Measurements from ENCODE around the gene INPP5D. TPM values are rescaled to one million over a fixed set of nuclear protein-coding genes. Genes with fewer than 3 reads are reported as not detected.

INPP5D gene
- total RNA-seq, 1 donor from 2014 or later, result 30.4 TPM

- DNase-seq (ENCODE audit: low spot score), result no peak
These were observed 15.2 kb downstream of the INPP5D start for GRCh38 chr2:233075141-233075965.

- DNase-seq (ENCODE audit: low spot score), result no peak
These were observed 15.8 kb downstream of the INPP5D start for GRCh38 chr2:233075966-233076339.

GRCh38 chr2:233076749-233077148, 16.6 kb downstream of the INPP5D start:
- no peak for DNase-seq (ENCODE audit: low spot score)

GRCh38 chr2:233079473-233079877, 19.3 kb downstream of the INPP5D start:
- no peak for DNase-seq (ENCODE audit: low spot score)

DNA sequence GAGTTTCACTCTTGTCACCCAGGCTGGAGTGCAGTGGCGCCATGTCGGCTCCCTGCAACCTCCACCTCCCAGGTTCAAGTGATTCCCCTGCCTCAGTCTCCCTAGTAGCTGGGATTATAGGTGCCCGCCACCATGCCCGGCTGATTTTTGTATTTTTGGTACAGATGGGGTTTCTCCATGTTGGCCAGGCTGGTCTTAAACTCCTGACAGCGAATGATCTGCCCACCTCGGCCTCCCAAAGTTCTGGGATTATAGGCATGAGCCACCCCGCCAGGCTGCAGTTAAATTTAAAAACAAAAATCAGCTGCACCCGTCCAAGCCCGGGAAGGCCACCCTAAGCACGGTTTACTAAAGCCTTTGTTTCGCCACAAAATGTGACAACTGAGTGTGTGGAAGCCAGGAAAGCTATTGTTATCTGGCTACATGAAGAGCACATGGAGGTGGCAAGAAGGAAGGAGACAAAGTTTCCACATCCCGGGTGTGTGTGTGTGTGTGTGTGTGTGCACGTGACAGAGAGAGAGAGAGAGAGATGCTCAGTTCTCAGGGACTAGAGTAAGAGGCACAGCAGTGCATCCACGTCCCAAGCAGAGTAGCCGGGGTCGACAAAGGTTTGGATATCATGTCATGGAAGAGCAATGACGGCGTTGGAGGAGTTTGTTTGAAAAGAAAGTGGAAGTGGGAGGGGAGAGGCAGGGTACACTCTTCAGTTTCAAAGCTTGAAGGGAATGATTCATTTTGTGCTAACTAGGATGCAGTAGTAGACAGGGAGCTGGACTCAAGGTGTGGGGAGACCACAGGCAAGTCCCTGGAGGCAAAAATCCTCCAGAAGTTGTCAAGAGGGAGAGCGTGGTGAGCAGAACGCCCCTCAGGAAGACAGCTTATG, 20.1 kb downstream of the INPP5D start:
- DNase-seq (ENCODE audit: low spot score), result no peak

DNA sequence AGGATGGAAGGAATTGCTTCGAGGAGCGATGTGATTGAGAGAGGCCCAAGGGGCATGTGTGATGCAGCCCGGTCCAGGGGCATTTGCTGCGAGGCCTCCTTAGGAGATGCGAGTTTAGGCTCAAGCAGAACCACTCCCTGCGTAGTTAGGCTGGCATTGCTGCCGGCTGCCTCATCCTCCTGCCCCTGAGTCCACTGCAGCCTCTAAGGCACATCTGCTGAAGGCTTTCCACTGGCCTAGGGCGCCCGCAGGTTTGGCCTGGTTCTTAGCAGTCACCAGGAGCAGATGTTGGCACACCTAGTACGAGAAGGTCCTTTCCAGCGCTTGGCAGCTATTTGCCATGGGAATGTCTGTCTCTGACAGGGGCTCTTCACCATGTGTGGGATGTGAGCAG, 20.7 kb downstream of the INPP5D start:
- DNase-seq (ENCODE audit: low spot score), result no peak

DNA sequence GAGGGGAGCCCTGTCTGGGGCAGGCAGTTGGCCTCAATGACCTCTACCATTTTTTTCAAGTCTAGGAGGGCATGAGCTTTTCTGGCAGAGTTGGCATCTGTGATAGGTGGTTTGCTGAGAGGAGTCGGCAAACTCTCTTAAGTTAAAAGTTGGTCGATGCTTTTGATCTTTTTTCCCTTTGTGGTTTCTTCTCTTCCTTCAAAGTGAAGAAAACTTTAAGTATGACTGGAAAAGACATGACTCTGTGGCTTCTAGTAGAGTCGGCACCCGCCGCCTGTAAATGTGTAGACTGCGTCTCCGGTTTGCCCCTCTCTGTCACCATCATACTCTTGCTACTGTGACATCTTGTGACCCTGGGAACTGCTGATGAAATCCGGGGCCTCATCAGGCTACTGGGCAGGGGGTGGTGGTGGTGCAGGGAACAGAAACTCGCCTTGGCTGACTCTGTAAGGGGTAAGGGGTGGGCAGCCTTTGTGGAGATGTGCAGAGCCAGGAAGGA, 21.1 kb downstream of the INPP5D start:
- no peak for DNase-seq (ENCODE audit: low spot score)

GRCh38 chr2:233081731-233082221, 21.6 kb downstream of the INPP5D start:
- no peak for DNase-seq (ENCODE audit: low spot score)

- DNase-seq (ENCODE audit: low spot score), result no peak
These were observed 22.2 kb downstream of the INPP5D start for GRCh38 chr2:233082222-233082930.

DNA sequence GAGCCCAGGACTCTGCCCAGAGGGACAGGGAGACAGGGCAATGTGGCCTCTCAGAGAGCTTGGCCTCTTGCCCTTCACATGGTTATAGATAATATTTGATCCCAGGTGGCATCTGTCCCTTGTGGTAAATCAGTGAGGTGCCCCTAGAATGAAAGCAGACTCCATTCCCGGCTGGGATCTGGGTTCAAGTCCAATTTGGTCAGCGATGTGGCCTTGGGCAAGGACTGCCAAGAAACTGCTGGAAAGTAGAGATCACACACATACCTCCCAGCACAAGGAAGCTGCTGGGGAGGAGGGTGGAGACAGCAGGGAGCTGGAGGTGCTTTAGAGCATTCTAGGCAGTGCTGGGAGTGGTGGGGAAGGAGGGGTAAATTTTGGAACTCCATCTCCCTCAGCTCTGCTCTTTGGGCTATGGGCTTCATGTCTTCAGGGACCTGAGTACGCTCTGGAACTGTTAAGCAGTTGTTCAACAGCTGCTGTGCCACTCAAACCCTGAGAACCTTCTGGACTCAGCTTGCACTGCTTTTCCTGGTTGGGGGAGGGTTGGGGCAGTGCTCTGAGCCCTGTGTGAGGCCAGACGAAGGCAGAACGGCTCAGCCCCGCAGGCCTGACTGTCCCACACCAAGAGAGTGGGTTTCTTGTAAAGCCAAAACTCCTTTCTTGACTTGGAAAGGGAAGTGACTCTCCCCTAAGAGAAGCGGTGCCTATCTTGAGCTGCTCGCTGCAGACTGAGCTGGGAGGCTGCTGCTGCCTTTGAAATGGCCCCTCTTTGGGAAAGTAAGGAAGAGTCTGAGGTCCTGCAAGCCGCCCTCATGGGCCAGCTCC, 23.0 kb downstream of the INPP5D start:
- DNase-seq (ENCODE audit: low spot score), result no peak

DNA sequence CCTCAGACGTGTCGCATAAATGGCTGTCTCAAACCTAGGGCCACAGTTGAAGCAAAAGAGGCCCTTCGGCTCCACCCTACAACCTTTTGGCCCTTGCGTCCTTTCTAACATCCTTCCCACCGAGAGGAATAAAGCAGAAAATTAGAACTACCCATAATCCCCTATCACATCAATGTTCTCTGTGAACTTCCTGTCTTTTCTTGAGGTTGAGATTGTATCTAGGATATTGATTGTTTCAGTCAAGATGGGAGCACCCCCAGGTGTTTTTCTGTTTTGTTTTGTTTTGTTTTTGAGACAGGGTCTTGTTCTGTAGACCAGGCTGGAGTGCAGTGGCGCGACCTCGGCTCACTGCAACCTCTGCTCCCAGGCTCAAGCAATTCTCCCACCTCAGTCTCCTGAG, 23.6 kb downstream of the INPP5D start:
- no peak for DNase-seq (ENCODE audit: low spot score)

- DNase-seq (ENCODE audit: low spot score), result peak; percentile 65
These were observed 24.3 kb downstream of the INPP5D start for GRCh38 chr2:233084488-233084887.

- DNase-seq (ENCODE audit: low spot score), result no peak
These were observed 25.1 kb downstream of the INPP5D start for GRCh38 chr2:233085037-233085838.

- no peak for DNase-seq (ENCODE audit: low spot score)
These were observed 25.7 kb downstream of the INPP5D start for GRCh38 chr2:233085839-233086150.

GRCh38 chr2:233087713-233088112, 27.6 kb downstream of the INPP5D start:
- DNase-seq (ENCODE audit: low spot score), result no peak

DNA sequence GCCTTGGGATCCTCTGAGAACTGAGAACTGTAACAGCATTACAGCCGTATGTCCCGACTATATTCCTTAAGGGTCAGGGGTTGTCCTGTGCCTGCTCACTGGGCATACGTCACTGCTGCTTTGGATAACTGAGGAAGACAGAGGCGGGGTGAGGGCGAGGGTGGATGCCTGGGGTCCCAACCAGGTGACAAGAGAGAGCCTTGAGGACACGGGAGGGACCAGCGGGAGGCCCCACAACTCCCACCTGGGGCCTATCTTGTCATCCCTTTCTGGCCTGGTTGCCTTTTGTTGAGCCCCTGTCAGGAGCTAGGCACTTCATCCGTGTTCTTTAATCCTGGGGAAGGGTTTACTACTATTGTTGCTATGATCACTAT, 28.8 kb downstream of the INPP5D start:
- DNase-seq (ENCODE audit: low spot score), result no peak

DNA sequence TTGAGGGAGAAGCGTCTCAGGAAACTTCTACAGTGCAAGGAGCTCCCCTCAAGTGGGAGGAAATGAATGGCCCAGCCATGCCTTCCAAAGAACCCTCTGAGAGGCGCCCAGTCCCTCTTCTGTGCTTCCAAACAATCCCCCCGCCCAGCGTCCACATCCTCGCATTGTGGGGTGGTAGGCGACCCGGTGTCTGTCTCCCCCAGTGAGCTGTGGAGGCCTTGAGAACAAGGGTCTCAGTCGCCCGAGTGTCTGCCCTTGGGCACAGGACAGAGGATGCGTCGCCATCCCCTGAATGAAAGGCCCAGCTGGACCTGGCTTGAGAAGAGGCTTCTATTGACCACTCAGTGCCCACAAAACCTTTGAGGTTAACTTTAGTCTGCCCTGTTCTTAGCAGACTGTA, 29.7 kb downstream of the INPP5D start:
- DNase-seq (ENCODE audit: low spot score), result no peak

DNA sequence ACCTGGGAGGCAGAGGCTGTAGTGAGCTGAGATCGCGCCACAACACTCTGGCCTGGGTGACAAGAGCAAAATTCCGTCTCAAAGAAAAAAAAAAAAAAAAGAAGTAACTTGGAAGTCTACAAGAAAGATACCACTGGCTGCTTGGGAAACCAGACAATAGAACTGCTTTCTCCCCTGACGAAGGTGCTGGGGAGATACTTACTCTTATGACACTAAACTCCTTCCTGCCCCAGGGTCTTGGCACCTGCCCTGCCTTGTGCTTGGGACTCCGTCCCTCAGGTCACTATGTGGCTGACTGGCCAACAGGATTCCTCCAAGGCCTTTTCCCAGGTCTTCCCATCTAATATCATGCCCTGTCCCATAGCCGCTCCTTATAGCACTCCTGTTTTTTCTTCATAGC, 30.7 kb downstream of the INPP5D start:
- no peak for DNase-seq (ENCODE audit: low spot score)

DNA sequence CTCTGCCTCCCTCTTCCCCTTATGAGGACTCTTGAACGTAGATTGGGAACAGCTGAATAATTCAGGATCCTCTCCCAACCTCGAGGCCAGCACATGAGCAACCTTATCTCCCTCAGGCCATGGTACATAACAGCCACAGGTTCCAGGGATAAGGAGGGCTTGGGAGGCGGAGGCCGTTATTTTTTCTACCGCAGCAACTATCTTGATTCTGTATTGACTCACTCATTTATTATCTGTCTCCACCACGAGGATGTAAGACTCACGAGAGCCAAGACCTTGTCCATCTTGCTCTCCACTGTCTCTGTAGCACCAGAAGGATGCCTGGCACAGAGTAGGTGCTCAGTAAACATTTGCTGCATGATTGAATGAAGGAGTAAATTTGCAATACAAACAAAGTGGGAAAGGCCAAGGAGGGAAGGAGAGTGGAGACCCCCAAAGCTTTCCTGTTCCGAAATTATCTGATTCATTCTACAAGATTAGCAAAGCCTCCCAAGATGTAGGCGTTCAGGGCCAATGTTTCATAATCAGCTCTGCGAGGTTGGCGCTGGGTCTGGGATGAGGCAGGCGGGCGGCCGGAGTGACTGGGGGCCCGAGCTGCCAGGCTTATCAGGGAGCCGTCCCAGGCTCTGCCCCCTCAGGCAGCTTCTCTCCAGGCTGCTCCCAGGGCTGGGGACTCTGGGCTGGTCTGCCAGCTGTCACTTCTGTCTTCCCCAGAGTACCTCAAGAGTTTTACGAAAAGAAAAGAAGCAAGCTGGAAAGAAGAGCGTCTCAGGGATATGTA, 31.6 kb downstream of the INPP5D start:
- DNase-seq (ENCODE audit: low spot score), result no peak
